22Rv1 (cell line): ENCODE results near the gene RIGI.

Experiments
- CTCF ChIP-seq: fragments of 450-650 bp; IDR thresholded peaks from 2 replicates; pipeline ENCODE4 v1.5.1; 2017; ENCODE audit warnings: mild to moderate bottlenecking
- ZFX ChIP-seq: fragments of 450-650 bp; IDR thresholded peaks from 2 replicates; pipeline ENCODE4 v1.6.1; 2017; ENCODE audit warnings: antibody characterized with exemption, borderline replicate concordance

DNA sequence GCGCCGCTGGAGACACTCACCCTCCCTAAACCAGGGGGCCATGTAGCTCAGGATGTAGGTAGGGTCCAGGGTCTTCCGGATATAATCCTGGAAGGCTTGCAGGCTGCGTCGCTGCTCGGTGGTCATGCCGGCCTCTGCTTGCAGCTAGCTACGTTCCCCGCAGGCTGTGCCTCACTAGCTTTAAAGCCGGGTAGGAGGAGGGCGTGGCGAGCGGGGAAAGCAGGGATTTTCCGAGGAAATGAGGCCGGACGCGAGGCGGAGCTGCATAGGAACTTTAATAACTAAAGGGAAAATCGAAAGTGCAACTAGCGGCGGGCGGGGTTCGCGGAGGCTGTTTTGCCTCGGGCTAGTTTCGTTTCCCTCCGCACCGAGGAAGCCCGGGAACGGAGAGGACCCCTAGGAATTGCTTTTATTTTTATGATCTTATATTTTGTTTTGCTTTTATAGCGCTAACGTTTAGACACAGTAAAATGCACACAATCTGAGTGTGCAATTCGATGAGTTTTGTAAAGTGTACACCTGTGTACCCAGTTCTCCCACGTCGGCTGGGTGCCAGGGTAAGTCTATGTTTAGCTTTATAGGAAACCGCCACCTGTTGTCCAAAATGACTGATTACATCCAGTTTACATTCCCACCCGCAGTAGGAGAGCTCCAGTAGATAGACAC is at the start of gene RIGI:
- peak; percentile 90 for TF ChIP-seq CTCF
- TF ChIP-seq ZFX: no peak
